ENCODE data around the gene TNRC18.
"Not testable (repeated sequence)": the region's sequence is repeated elsewhere in the genome, so short reads cannot be mapped to it uniquely, and the experiment has no call there.

TNRC18 gene, protein sequence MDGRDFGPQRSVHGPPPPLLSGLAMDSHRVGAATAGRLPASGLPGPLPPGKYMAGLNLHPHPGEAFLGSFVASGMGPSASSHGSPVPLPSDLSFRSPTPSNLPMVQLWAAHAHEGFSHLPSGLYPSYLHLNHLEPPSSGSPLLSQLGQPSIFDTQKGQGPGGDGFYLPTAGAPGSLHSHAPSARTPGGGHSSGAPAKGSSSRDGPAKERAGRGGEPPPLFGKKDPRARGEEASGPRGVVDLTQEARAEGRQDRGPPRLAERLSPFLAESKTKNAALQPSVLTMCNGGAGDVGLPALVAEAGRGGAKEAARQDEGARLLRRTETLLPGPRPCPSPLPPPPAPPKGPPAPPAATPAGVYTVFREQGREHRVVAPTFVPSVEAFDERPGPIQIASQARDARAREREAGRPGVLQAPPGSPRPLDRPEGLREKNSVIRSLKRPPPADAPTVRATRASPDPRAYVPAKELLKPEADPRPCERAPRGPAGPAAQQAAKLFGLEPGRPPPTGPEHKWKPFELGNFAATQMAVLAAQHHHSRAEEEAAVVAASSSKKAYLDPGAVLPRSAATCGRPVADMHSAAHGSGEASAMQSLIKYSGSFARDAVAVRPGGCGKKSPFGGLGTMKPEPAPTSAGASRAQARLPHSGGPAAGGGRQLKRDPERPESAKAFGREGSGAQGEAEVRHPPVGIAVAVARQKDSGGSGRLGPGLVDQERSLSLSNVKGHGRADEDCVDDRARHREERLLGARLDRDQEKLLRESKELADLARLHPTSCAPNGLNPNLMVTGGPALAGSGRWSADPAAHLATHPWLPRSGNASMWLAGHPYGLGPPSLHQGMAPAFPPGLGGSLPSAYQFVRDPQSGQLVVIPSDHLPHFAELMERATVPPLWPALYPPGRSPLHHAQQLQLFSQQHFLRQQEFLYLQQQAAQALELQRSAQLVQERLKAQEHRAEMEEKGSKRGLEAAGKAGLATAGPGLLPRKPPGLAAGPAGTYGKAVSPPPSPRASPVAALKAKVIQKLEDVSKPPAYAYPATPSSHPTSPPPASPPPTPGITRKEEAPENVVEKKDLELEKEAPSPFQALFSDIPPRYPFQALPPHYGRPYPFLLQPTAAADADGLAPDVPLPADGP (N-terminal part only)

GRCh38 chr7:5423306-5423975 is at the start of gene TNRC18:
Gene TNRC18 (minus strand): TSS chr7:5423834. CDS start chr7:5421246, 2,588 bp downstream.
- peak in 1 of 3 experiments; percentile 89 for DNase-seq

GRCh38 chr7:5472432-5473315 is 49.0 kb upstream of the TNRC18 start:
- no peak for DNase-seq

DNA sequence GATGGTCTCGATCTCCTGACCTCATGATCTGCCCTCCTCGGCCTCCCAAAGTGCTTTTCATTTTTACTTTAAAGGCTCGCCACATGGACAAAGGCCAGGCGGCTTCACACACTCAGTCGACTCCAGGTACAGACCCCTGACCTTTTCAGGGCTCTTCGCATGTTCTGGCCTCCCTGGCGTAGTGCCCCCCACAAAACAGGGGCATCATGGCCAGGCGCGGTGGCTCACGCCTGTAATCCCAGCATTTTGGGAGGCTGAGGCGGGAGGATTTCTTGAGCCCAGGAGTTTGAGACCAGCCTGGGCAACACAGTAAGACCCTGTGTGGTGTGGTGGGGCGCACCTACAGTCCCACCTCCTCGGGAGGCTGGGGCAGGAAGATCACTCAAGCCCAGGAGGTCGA is 48.0 kb upstream of the TNRC18 start:
- DNase-seq, result not testable (repeated sequence)

DNA sequence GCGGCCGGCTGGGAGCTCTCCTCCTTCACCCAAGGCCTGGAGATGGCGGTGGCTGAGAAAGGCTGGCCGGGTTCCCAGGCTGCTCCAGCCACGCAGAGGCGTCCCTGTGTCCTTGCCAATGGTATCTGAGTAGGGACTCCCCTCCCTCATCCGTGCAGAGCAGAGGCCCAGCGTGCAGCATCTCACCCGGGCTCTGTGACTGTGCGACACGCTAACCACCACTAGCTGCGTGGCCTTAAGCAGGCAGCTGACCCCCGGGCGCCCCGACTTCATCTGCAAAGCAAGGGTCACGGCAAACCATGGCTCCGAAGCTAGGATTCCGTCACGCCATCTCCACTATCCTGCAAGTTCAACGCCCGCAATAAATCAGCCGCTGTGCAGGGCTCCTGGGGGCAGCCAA is 47.2 kb upstream of the TNRC18 start:
- DNase-seq, result no peak

DNA sequence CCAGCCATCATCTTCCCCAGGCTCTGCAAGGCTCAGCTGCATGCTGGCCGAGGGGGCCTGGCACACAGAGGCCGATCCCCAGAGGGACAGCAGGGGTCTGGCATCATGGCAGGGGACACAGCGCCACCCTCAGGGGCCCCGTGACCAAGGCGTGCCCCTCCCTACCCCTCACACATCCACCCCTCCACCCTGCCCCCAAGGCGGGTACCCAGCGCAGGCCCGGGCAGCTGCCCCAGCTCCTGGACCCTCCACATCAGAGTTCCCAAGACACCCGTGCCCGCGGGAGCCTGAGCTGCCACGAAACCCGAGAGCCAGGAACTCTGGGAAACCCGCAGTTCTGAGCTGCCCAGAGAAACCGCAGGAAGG is 46.5 kb upstream of the TNRC18 start:
- no peak for DNase-seq

GRCh38 chr7:5469375-5470166 is 45.9 kb upstream of the TNRC18 start:
- no peak for DNase-seq

DNA sequence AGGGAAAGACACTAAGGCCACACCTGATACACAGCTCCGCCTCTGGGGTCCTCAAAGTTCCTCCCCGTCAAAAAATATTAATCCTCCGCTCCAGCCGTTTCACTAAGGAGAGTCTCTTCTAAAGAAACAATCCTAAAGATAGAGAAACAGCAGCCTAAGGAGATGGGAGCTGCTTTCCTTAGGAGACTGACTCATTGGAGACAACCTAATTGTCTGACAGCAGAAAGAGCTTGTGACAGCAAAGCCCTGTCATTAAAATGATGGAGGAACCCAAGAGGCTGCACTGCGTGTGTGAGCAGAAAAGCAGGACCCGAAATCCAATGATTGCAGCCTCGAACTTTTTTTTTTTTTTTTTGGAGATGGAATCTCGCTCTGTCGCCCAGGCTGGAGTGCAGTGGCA is 44.0 kb upstream of the TNRC18 start:
- DNase-seq, result no peak

GRCh38 chr7:5466551-5466950 is 42.9 kb upstream of the TNRC18 start:
- no peak for DNase-seq

GRCh38 chr7:5463031-5463430 is 39.4 kb upstream of the TNRC18 start:
- DNase-seq, result no peak

GRCh38 chr7:5462216-5462615 is 38.6 kb upstream of the TNRC18 start:
- no peak for DNase-seq

GRCh38 chr7:5458921-5459480 is 35.4 kb upstream of the TNRC18 start:
- DNase-seq, result no peak

DNA sequence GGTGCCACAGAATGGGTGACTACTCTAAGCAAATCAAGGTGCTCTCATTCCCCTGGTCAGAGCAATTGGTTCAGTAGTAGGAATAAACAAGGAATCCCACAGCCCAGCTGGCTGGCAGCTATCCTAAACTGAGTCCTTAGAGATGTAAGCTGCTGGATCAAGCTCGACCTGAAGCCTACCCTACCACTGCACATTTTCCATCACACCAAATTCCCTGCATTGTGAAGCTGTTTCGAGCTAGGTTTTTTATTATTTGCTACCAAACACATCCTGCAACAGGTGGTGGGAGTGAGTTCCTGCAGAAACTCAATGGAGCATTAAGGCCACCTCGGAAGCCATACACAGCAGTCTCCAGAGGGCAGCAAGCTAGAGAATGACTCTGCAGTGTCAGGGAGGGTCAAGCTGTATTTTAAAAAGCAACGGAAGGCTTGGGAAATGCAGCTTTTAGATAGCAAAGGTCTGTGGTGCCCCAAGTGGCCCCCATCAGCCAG is 33.7 kb upstream of the TNRC18 start:
- DNase-seq, result no peak

DNA sequence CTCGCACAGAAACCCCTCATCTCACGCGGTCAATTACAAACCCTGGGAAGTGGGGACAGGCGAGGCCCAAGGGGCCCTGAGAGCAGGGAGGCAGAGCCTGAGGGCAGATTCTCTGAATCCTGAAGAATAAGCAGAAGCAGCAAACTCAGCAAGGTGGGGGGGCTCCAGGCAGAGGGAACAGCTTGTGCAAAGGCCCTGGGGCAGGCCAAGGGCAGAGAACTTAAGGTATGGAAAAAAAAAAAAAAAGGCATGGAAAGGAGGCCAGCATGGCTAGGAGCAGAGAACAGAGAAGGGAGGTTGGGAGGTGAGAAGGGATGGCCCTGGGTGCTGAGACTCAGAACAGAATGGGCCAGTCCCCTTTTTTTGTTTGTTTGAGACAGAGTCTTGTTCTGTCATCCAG is 32.8 kb upstream of the TNRC18 start:
- DNase-seq, result no peak

- no peak for DNase-seq
Observed at GRCh38 chr7:5455581-5456219, 32.1 kb upstream of the TNRC18 start.

DNA sequence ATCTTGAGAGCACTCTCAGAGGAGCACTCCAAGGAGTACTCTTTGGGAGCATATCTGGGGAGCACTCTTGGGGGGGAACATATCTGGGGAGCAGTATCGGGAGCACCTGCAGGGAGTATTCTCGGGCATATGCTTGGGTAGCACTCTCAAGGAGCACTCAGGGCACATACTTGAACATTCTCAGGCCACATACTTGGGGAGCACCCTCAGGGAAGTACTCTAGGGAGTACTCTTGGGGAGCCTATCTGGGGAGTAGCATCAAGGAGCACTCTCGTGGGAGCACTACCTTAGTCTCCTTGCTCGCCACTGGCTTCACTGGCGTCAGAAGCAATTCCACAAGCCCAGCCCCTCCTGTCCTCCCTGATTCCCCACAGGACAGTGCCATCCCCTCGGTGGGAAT is 31.5 kb upstream of the TNRC18 start:
- no peak for DNase-seq

- DNase-seq, result no peak
Observed at GRCh38 chr7:5454485-5454884, 30.9 kb upstream of the TNRC18 start.

- DNase-seq, result no peak
Observed at GRCh38 chr7:5453566-5454075, 30.0 kb upstream of the TNRC18 start.

GRCh38 chr7:5452937-5453540 is 29.4 kb upstream of the TNRC18 start:
- no peak for DNase-seq

GRCh38 chr7:5452470-5452899 is 28.9 kb upstream of the TNRC18 start:
- DNase-seq, result no peak
